ES-I3 (cell line): Measurements from ENCODE around the gene ALKBH7.

Source experiments
- H3K36me3 ChIP-seq: 2 replicates; pipeline ENCODE4 v1.6.1; 2013; ENCODE audit warnings: mild to moderate bottlenecking, low read length, control low read depth, moderate library complexity; ENCODE audit not compliant: insufficient read depth
- H3K4me1 ChIP-seq: 2 replicates; pipeline ENCODE4 v1.6.1; 2013; ENCODE audit warnings: mild to moderate bottlenecking, control low read depth, low read length; ENCODE audit not compliant: insufficient read depth
- H3K9ac ChIP-seq: 2 replicates; pipeline ENCODE4 v1.6.1; 2013; ENCODE audit warnings: low read depth, mild to moderate bottlenecking, low read length, moderate library complexity
- H3K9me3 ChIP-seq: 2 replicates; pipeline ENCODE4 v1.6.1; 2013; ENCODE audit warnings: mild to moderate bottlenecking, low read length, moderate library complexity; ENCODE audit not compliant: control insufficient read depth, insufficient read depth

Gene ALKBH7

GRCh38 chr19:6376512-6377190 is 4.1 kb downstream of the ALKBH7 start:
- no peak overlapping the region for H3K9ac ChIP-seq
- peaks cover 20% of the 10 kb centered on the region for H3K36me3 ChIP-seq
- H3K9me3 ChIP-seq: no peaks in the 10 kb centered on the region
- peaks cover 3% of the 10 kb centered on the region; the same call in 1 of the 2 replicates for H3K4me1 ChIP-seq

- Histone ChIP-seq H3K4me1 (peaks cover 3% of the 10 kb centered on the region; the same call in 1 of the 2 replicates), H3K9me3 (no peaks in the 10 kb centered on the region), H3K9ac (no peak overlapping the region), H3K36me3 (peaks cover 24% of the 10 kb centered on the region)
Measured at GRCh38 chr19:6378041-6378440, 5.4 kb downstream of the ALKBH7 start.

GRCh38 chr19:6378486-6378885 is 5.9 kb downstream of the ALKBH7 start:
- Histone ChIP-seq H3K4me1 (peaks cover 3% of the 10 kb centered on the region; the same call in 1 of the 2 replicates), H3K9me3 (no peaks in the 10 kb centered on the region), H3K9ac (no peak overlapping the region), H3K36me3 (peaks cover 28% of the 10 kb centered on the region)

GRCh38 chr19:6379744-6380143 is 7.2 kb downstream of the ALKBH7 start:
- no peaks in the 10 kb centered on the region; the same call in 1 of the 2 replicates for H3K4me1 ChIP-seq
- H3K36me3 ChIP-seq: peaks cover 32% of the 10 kb centered on the region
- no peak overlapping the region for H3K9ac ChIP-seq
- no peaks in the 10 kb centered on the region for H3K9me3 ChIP-seq

- H3K9ac ChIP-seq: no peak overlapping the region
- H3K4me1 ChIP-seq: no peaks in the 10 kb centered on the region; the same call in 1 of the 2 replicates
- no peaks in the 10 kb centered on the region for H3K9me3 ChIP-seq
- H3K36me3 ChIP-seq: peaks cover 28% of the 10 kb centered on the region
Measured at GRCh38 chr19:6381030-6381750, 8.6 kb downstream of the ALKBH7 start.

GRCh38 chr19:6383188-6383587 is 10.6 kb downstream of the ALKBH7 start:
- no peaks in the 10 kb centered on the region; the same call in 1 of the 2 replicates for H3K4me1 ChIP-seq
- H3K36me3 ChIP-seq: peaks cover 28% of the 10 kb centered on the region
- no peaks in the 10 kb centered on the region for H3K9me3 ChIP-seq

GRCh38 chr19:6384381-6384780 is 11.8 kb downstream of the ALKBH7 start:
- Histone ChIP-seq H3K9ac (no peak overlapping the region), H3K36me3 (peaks cover 37% of the 10 kb centered on the region), H3K9me3 (no peaks in the 10 kb centered on the region), H3K4me1 (no peaks in the 10 kb centered on the region)

More at GRCh38 chr19:6383188-6383587, 10.6 kb downstream of the ALKBH7 start:
- H3K9ac ChIP-seq: no peak overlapping the region

GRCh38 chr19:6387372-6387771 is 14.8 kb downstream of the ALKBH7 start:
- no peak overlapping the region for H3K9ac ChIP-seq
- H3K4me1 ChIP-seq: no peaks in the 10 kb centered on the region; the same call in 1 of the 2 replicates
- H3K36me3 ChIP-seq: peaks cover 25% of the 10 kb centered on the region
- H3K9me3 ChIP-seq: no peaks in the 10 kb centered on the region

- Histone ChIP-seq H3K36me3 (peaks cover 13% of the 10 kb centered on the region; the same call in 1 of the 2 replicates), H3K9ac (peak overlapping the region; percentile 81), H3K4me1 (no peaks in the 10 kb centered on the region; the same call in 1 of the 2 replicates), H3K9me3 (no peaks in the 10 kb centered on the region)
Measured at GRCh38 chr19:6392221-6393073, 19.9 kb downstream of the ALKBH7 start.

GRCh38 chr19:6393074-6393982 is 20.7 kb downstream of the ALKBH7 start, which contains the start of gene GTF2F1:
TSS of gene GTF2F1 (minus strand) at chr19:6393164. CDS start at chr19:6392995, 169 bp downstream.
- H3K9ac ChIP-seq: peak within 1 kb of the TSS; percentile 81
- no peaks in the 10 kb centered on the region; the same call in 1 of the 2 replicates for H3K4me1 ChIP-seq
- H3K9me3 ChIP-seq: no peaks in the 10 kb centered on the region
- peaks cover 13% of the 10 kb centered on the region; the same call in 1 of the 2 replicates for H3K36me3 ChIP-seq

GRCh38 chr19:6393983-6394412 is 21.4 kb downstream of the ALKBH7 start:
- peak overlapping the region; percentile 81 for H3K9ac ChIP-seq
- H3K9me3 ChIP-seq: no peaks in the 10 kb centered on the region
- H3K4me1 ChIP-seq: no peaks in the 10 kb centered on the region; the same call in 1 of the 2 replicates
- peaks cover 8% of the 10 kb centered on the region; the same call in 1 of the 2 replicates for H3K36me3 ChIP-seq

GRCh38 chr19:6394831-6395230 is 22.2 kb downstream of the ALKBH7 start:
- Histone ChIP-seq H3K4me1 (no peaks in the 10 kb centered on the region; the same call in 1 of the 2 replicates), H3K36me3 (peaks cover 4% of the 10 kb centered on the region; the same call in 1 of the 2 replicates), H3K9me3 (no peaks in the 10 kb centered on the region), H3K9ac (no peak overlapping the region)

GRCh38 chr19:6396305-6396704 is 23.7 kb downstream of the ALKBH7 start:
- Histone ChIP-seq H3K36me3 (peaks cover 4% of the 10 kb centered on the region; the same call in 1 of the 2 replicates), H3K9ac (no peak overlapping the region), H3K9me3 (no peaks in the 10 kb centered on the region), H3K4me1 (no peaks in the 10 kb centered on the region; the same call in 1 of the 2 replicates)
